H1 (cell line): ENCODE results near the gene KIAA0040. TPM values are rescaled to one million over a fixed set of nuclear protein-coding genes. Genes with fewer than 3 reads are reported as not detected.

Experiments used
- CTCF ChIA-PET: fragments of 300-600 bp; sonication (Branson Sonifier 250); formaldehyde crosslinking; loops from one replicate; lab custom pipeline; 2021; ENCODE audit not compliant: partially characterized antibody; lab: Charles Lee
- POLR2A ChIA-PET: fragments of 300-600 bp; sonication (Branson Sonifier 250); formaldehyde crosslinking; loops from one replicate; lab custom pipeline; 2021; ENCODE audit warnings: inconsistent platforms; ENCODE audit not compliant: partially characterized antibody; lab: Charles Lee
- DNase-seq, 2 experiments: peaks; one replicate each; pipeline versions ENCODE4 v3.0.0 to v3.0.0-alpha.2; 2010 to 2022; ENCODE audit warnings: low spot score in 2 of 2, low read depth in 1 of 2, mixed read lengths in 1 of 2
- FAIRE-seq: peaks from 2 replicates; lab custom pipeline; 2011; peaks lifted over from hg19 to GRCh38; lab: Jason Lieb, UNC
- H2AFZ ChIP-seq: 2 replicates; pipeline ENCODE4 v1.8.1; 2012; ENCODE audit warnings: low read length, inconsistent platforms
- H2AK5ac ChIP-seq: 2 replicates; pipeline ENCODE4 v1.6.1; 2013; ENCODE audit warnings: low read depth, low read length
- H2BK120ac ChIP-seq: replicated peaks from 2 replicates; pipeline ENCODE3; 2013; ENCODE audit warnings: low read depth, low read length, inconsistent platforms
- H2BK12ac ChIP-seq: 2 replicates; pipeline ENCODE4 v1.6.1; 2013; ENCODE audit warnings: low read depth, low read length
- H2BK15ac ChIP-seq: 2 replicates; pipeline ENCODE4 v1.6.1; 2013; ENCODE audit warnings: low read length
- H2BK20ac ChIP-seq: 2 replicates; pipeline ENCODE4 v1.6.1; 2013; ENCODE audit warnings: low read length
- H2BK5ac ChIP-seq: 2 replicates; pipeline ENCODE4 v1.6.1; 2013; ENCODE audit warnings: low read depth, low read length
- H3K14ac ChIP-seq: 2 replicates; pipeline ENCODE4 v1.6.1; 2013; ENCODE audit warnings: inconsistent platforms; ENCODE audit not compliant: insufficient read length
- H3K18ac ChIP-seq: 2 replicates; pipeline ENCODE4 v1.6.1; 2013; ENCODE audit warnings: low read length; ENCODE audit errors: extremely low read depth
- H3K23ac ChIP-seq: 2 replicates; pipeline ENCODE4 v1.6.1; 2013; ENCODE audit warnings: inconsistent platforms; ENCODE audit not compliant: insufficient read length
- H3K23me2 ChIP-seq: 2 replicates; pipeline ENCODE4 v1.6.1; 2013; ENCODE audit warnings: low read depth, low read length
- H3K27ac ChIP-seq: 2 replicates; pipeline ENCODE4 v1.6.1; 2011; ENCODE audit warnings: low read depth, low read length, inconsistent platforms
- H3K27me3 ChIP-seq, 4 experiments: replicated peaks in 1 of 4; 1 replicate in 1 of 4; 2 replicates in 3 of 4; pipeline versions ENCODE4 v1.6.1 to v1.8.1; 2011 to 2013; ENCODE audit warnings: low read length in 3 of 4, mild to moderate bottlenecking in 3 of 4, inconsistent platforms in 2 of 4, mixed read lengths in 2 of 4, moderate library complexity in 1 of 4; ENCODE audit not compliant: control insufficient read depth in 3 of 4, insufficient read depth in 3 of 4; ENCODE audit errors: extremely low read depth in 1 of 4
- H3K36me3 ChIP-seq, 4 experiments: 2 replicates each; pipeline versions ENCODE4 v1.6.1 to v1.8.1; 2011 to 2013; ENCODE audit warnings: mild to moderate bottlenecking in 4 of 4, low read length in 3 of 4, moderate library complexity in 2 of 4, control low read depth in 1 of 4, inconsistent platforms in 1 of 4; ENCODE audit not compliant: insufficient read depth in 4 of 4, control insufficient read depth in 2 of 4
- H3K4ac ChIP-seq: replicated peaks from 2 replicates; pipeline ENCODE3; 2013; ENCODE audit warnings: low read length, low read depth, mixed read lengths, inconsistent platforms; ENCODE audit not compliant: insufficient read length
- H3K4me1 ChIP-seq, 4 experiments: replicated peaks in 1 of 4; 1 replicate in 1 of 4; 2 replicates in 3 of 4; pipeline versions ENCODE4 v1.6.1 to v1.8.1; 2011 to 2013; ENCODE audit warnings: low read length in 3 of 4, inconsistent platforms in 2 of 4, mixed read lengths in 1 of 4; ENCODE audit not compliant: insufficient read depth in 4 of 4, control insufficient read depth in 3 of 4
- H3K4me2 ChIP-seq, 2 experiments: 2 replicates each; pipeline versions ENCODE4 v1.6.1 to v1.8.1; 2011 to 2013; ENCODE audit warnings: low read depth in 2 of 2, low read length in 2 of 2, control low read depth in 1 of 2, inconsistent platforms in 1 of 2, mild to moderate bottlenecking in 1 of 2; ENCODE audit not compliant: insufficient read depth in 1 of 2
- H3K4me3 ChIP-seq, 4 experiments: fragments of 200-600, 300-600 bp in 1 of 4; sonication (generic), shearing (Covaris generic), sonication (Bioruptor Twin) in 1 of 4; 2 replicates each; pipeline versions ENCODE4 v1.5.1 to v1.8.1; 2011 to 2016; ENCODE audit warnings: low read length in 4 of 4, low read depth in 3 of 4, control low read depth in 2 of 4, inconsistent platforms in 2 of 4, mild to moderate bottlenecking in 2 of 4, mixed read lengths in 1 of 4, moderate library complexity in 1 of 4; ENCODE audit not compliant: insufficient read depth in 2 of 4; ENCODE audit errors: extremely low read depth in 1 of 4
- H3K56ac ChIP-seq: replicated peaks from 2 replicates; pipeline ENCODE3; 2013; ENCODE audit warnings: low read depth, mild to moderate bottlenecking, mixed read lengths, low read length, inconsistent platforms; ENCODE audit not compliant: insufficient read length
- H3K79me1 ChIP-seq: 2 replicates; pipeline ENCODE4 v1.6.1; 2013; ENCODE audit warnings: low read depth, low read length, control low read depth
- H3K79me2 ChIP-seq, 2 experiments: 2 replicates each; pipeline versions ENCODE4 v1.6.1 to v1.8.1; 2012 to 2013; ENCODE audit warnings: low read length in 2 of 2, mild to moderate bottlenecking in 2 of 2, inconsistent platforms in 1 of 2; ENCODE audit not compliant: insufficient read depth in 2 of 2, control insufficient read depth in 1 of 2
- H3K9ac ChIP-seq, 4 experiments: replicated peaks in 1 of 4; 1 replicate in 1 of 4; 2 replicates in 3 of 4; pipeline versions ENCODE4 v1.6.1 to v1.8.1; 2011 to 2013; ENCODE audit warnings: low read depth in 3 of 4, low read length in 3 of 4, control low read depth in 2 of 4, mild to moderate bottlenecking in 2 of 4, moderate library complexity in 2 of 4, inconsistent platforms in 1 of 4; ENCODE audit errors: extremely low read depth in 1 of 4
- H3K9me3 ChIP-seq, 2 experiments: 2 replicates each; pipeline versions ENCODE4 v1.6.1 to v1.8.1; 2012 to 2013; ENCODE audit warnings: mild to moderate bottlenecking in 2 of 2, moderate library complexity in 2 of 2, control low read depth in 1 of 2, inconsistent platforms in 1 of 2, low read depth in 1 of 2, low read length in 1 of 2, mixed read lengths in 1 of 2; ENCODE audit not compliant: insufficient read depth in 2 of 2
- H4K20me1 ChIP-seq, 2 experiments: replicated peaks in 1 of 2; 2 replicates each; pipeline versions ENCODE3 to v1.8.1; 2011 to 2013; ENCODE audit warnings: inconsistent platforms in 2 of 2, low read length in 2 of 2, mild to moderate bottlenecking in 1 of 2; ENCODE audit not compliant: insufficient read depth in 2 of 2, control insufficient read depth in 1 of 2
- H4K5ac ChIP-seq: 2 replicates; pipeline ENCODE4 v1.6.1; 2013; ENCODE audit warnings: low read length, low read depth, mixed read lengths, inconsistent platforms; ENCODE audit not compliant: insufficient read length
- H4K8ac ChIP-seq: 2 replicates; pipeline ENCODE4 v1.8.0; 2013; ENCODE audit warnings: mild to moderate bottlenecking, moderate library complexity, low read length, inconsistent platforms; ENCODE audit not compliant: insufficient read depth; ENCODE audit errors: extremely low read depth
- H4K91ac ChIP-seq: replicated peaks from 2 replicates; pipeline ENCODE3; 2013; ENCODE audit warnings: low read length, mixed read lengths, inconsistent platforms; ENCODE audit not compliant: insufficient read length
- BRCA1 ChIP-seq: IDR thresholded peaks from 2 replicates; pipeline ENCODE4 v1.6.1; 2012; ENCODE audit warnings: low read depth, low read length, improper control_type of control experiment
- CHD2 ChIP-seq: IDR thresholded peaks from 2 replicates; pipeline ENCODE4 v1.6.1; 2012; ENCODE audit warnings: low read length, improper control_type of control experiment
- GTF2F1 ChIP-seq: IDR thresholded peaks from 2 replicates; pipeline ENCODE4 v1.6.1; 2012; ENCODE audit warnings: low read depth, low read length, improper control_type of control experiment, borderline replicate concordance
- HDAC2 ChIP-seq, 2 experiments: fragments of 300-600 bp in 1 of 2; sonication (generic) in 1 of 2; IDR thresholded peaks; 2 replicates each; pipeline ENCODE4 v1.6.1; 2011 to 2012; ENCODE audit warnings: low read depth in 2 of 2, low read length in 2 of 2, mild to moderate bottlenecking in 2 of 2, moderate library complexity in 2 of 2, borderline replicate concordance in 1 of 2, inconsistent platforms in 1 of 2
- RBBP5 ChIP-seq: IDR thresholded peaks from 2 replicates; pipeline ENCODE4 v1.7.1; 2012; ENCODE audit warnings: low read depth, mild to moderate bottlenecking, inconsistent platforms, low read length, moderate library complexity, borderline replicate concordance
- WGBS, 2 experiments: shearing (Covaris generic) in 1 of 2; methylation state at CpG; one replicate each; pipeline versions ENCODE4 v1.1.6 to v1.1.7; 2013 to 2015; ENCODE audit warnings: low lambda C conversion rate in 2 of 2, mixed read lengths in 2 of 2, inconsistent platforms in 1 of 2, low coverage in 1 of 2, missing lambda C conversion rate in 1 of 2; ENCODE audit not compliant: insufficient replicate concordance in 2 of 2, insufficient coverage in 1 of 2, insufficient read length in 1 of 2; ENCODE audit errors: extremely low coverage in 1 of 2, missing lambda C conversion rate in 1 of 2; 5-methylcytosine and 5-hydroxymethylcytosine counted together
- polyA plus RNA-seq, 7 experiments: library from polyadenylated mRNA; depleted of rRNA in 3 of 7; stranded (reverse) in 5 of 7; unstranded in 2 of 7; fragments of >200 nt in 5 of 7; fragments of 200-250 nt in 2 of 7; gene quantifications; 1 replicate in 5 of 7; 2 replicates in 1 of 7; 4 replicates in 1 of 7; pipeline versions ENCODE4 v1.2.1 to v1.2.3, GENCODE V29; 2011 to 2013; ENCODE audit warnings: missing spikeins in 2 of 7, mixed read lengths in 2 of 7
- total RNA-seq: library from RNA; stranded (reverse); fragmentation: NEBNext Ultra II Directional; extraction: Animal tissue kit (Norgen Biotek cat#: 25700); gene quantifications from 2 replicates; pipeline ENCODE4 v1.2.1, GENCODE V29; 2021

KIAA0040 gene
- total and polyA plus RNA-seq, 2 of the 8 experiments (the other 6 are each of a cell fraction or from before 2014, with no cell fraction given), result 11.0 to 14.1 TPM

- no peak overlapping the region for H3K56ac ChIP-seq
- H3K23ac ChIP-seq, result no peak overlapping the region
- H2BK20ac ChIP-seq, result no peak overlapping the region
- no peak overlapping the region for H3K14ac ChIP-seq
- no peak overlapping the region for H3K9ac ChIP-seq
- H3K79me2 ChIP-seq, result no peaks in the 10 kb centered on the region
- no peaks in the 10 kb centered on the region for H3K36me3 ChIP-seq
- no peak overlapping the region for H3K27ac ChIP-seq
- no peaks in the 10 kb centered on the region for H3K23me2 ChIP-seq
- DNase-seq (no peak), FAIRE-seq (no peak)
- no peak overlapping the region for H2BK120ac ChIP-seq
- no peak overlapping the region for H3K4me3 ChIP-seq
- H2BK15ac ChIP-seq, result no peak overlapping the region
- H3K18ac ChIP-seq, result no peak overlapping the region
- no peaks in the 10 kb centered on the region for H3K4me1 ChIP-seq
- no peak overlapping the region for H2AFZ ChIP-seq
- H4K20me1 ChIP-seq, result no peaks in the 10 kb centered on the region
- no peak overlapping the region for H4K8ac ChIP-seq
- H4K5ac ChIP-seq, result no peak overlapping the region
- H2AK5ac ChIP-seq, result no peak overlapping the region
- no peaks in the 10 kb centered on the region for H3K9me3 ChIP-seq
- H3K79me1 ChIP-seq, result no peaks in the 10 kb centered on the region
- no peaks in the 10 kb centered on the region for H3K27me3 ChIP-seq
- no peak overlapping the region for H3K4ac ChIP-seq
- ChIA-PET POLR2A (no interaction called here), CTCF (interaction anchor here (1.0 to 2.0 kb wide), 2 partner anchors 17 to 57 kb away, joined by 4 to 9 read pairs; no protein-coding TSS in a partner anchor)
- no peak overlapping the region for H4K91ac ChIP-seq
- 96% methylated on average over 1 of the region's 1 CpG; no CpG with 5 or more reads in 1 of the 2 experiments for WGBS, 2 experiments
- no peak overlapping the region for H2BK12ac ChIP-seq
- no peak overlapping the region for H2BK5ac ChIP-seq
- H3K4me2 ChIP-seq, result no peak overlapping the region
- TF ChIP-seq RBBP5 (no peak), BRCA1 (no peak), CHD2 (no peak), GTF2F1 (no peak), HDAC2 (IDR thresholded peaks at IDR 0.05; ENCODE audit: borderline replicate concordance in 1 of 2, low read depth in 2 of 2, low read length in 2 of 2) (no peak)
These were observed 19.1 kb upstream of the KIAA0040 start for GRCh38 chr1:175211656-175212055.
